GM21825 (cell line): ENCODE results near the gene ZFYVE21.

Experiments
- ATAC-seq: cut with Tn5 transposase; IDR thresholded peaks from one replicate; pipeline ENCODE4 v1.9.1; 2021; ENCODE audit warnings: mild to moderate bottlenecking, moderate library complexity; ENCODE audit not compliant: unreplicated experiment

Gene ZFYVE21

GRCh38 chr14:103704708-103705107, 10.9 kb upstream of the ZFYVE21 start:
- ATAC-seq: no peak

- ATAC-seq: no peak
Observed at GRCh38 chr14:103705118-103705503, 10.5 kb upstream of the ZFYVE21 start.

- no peak for ATAC-seq
Observed at GRCh38 chr14:103705504-103706284, 9.9 kb upstream of the ZFYVE21 start.

GRCh38 chr14:103706551-103707328, 8.9 kb upstream of the ZFYVE21 start:
- no peak for ATAC-seq

GRCh38 chr14:103707329-103708263, 8.0 kb upstream of the ZFYVE21 start:
- no peak for ATAC-seq

GRCh38 chr14:103708750-103709187, 6.8 kb upstream of the ZFYVE21 start:
- no peak for ATAC-seq

- ATAC-seq: no peak
Observed at GRCh38 chr14:103709814-103710213, 5.8 kb upstream of the ZFYVE21 start.

- ATAC-seq: no peak
Observed at GRCh38 chr14:103710771-103711377, 4.7 kb upstream of the ZFYVE21 start.

- ATAC-seq: no peak
Observed at GRCh38 chr14:103711516-103712431, 3.8 kb upstream of the ZFYVE21 start.

- no peak for ATAC-seq
Observed at GRCh38 chr14:103712633-103713247, 2.9 kb upstream of the ZFYVE21 start.

GRCh38 chr14:103713304-103714062, 2.1 kb upstream of the ZFYVE21 start:
- no peak for ATAC-seq

- no peak for ATAC-seq
Observed at GRCh38 chr14:103714063-103714724, 1.4 kb upstream of the ZFYVE21 start.

GRCh38 chr14:103716091-103716801, 636 bp downstream of the ZFYVE21 start:
- ATAC-seq: peak; percentile 3

- no peak for ATAC-seq
Observed at GRCh38 chr14:103716899-103717411, 1.3 kb downstream of the ZFYVE21 start.

GRCh38 chr14:103718572-103718971, 3.0 kb downstream of the ZFYVE21 start:
- no peak for ATAC-seq

- ATAC-seq: no peak
Observed at GRCh38 chr14:103719751-103720150, 4.1 kb downstream of the ZFYVE21 start.
